DOHH2 (cell line): ENCODE measurements around the gene MAMDC2.

Experiments
- H3F3A ChIP-seq: fragments of 200-600 bp; sonication (generic), shearing (Covaris generic); 2 replicates; pipeline ENCODE4 v1.6.0; 2016; ENCODE audit warnings: antibody characterized with exemption, mild to moderate bottlenecking; ENCODE audit not compliant: control insufficient read depth, insufficient read depth
- H3K27ac ChIP-seq: fragments of 200-600 bp; sonication (generic); 2 replicates; pipeline ENCODE4 v1.5.1; 2014; ENCODE audit warnings: low read depth, mild to moderate bottlenecking, low read length, moderate library complexity
- H3K27me3 ChIP-seq: fragments of 200-600 bp; sonication (generic); 2 replicates; pipeline ENCODE4 v1.6.1; 2014; ENCODE audit warnings: mild to moderate bottlenecking, low read length, mixed read lengths; ENCODE audit not compliant: control insufficient read depth
- H3K36me3 ChIP-seq: fragments of 200-600 bp; sonication (generic); 2 replicates; pipeline ENCODE4 v1.6.1; 2014; ENCODE audit warnings: mild to moderate bottlenecking, low read length, moderate library complexity, mixed read lengths; ENCODE audit not compliant: control insufficient read depth
- H3K4me1 ChIP-seq: fragments of 200-600 bp; sonication (generic); 2 replicates; pipeline ENCODE4 v1.6.1; 2014; ENCODE audit warnings: mild to moderate bottlenecking, low read length, mixed read lengths; ENCODE audit not compliant: control insufficient read depth
- H3K4me2 ChIP-seq: fragments of 200-600 bp; sonication (generic); 2 replicates; pipeline ENCODE4 v1.6.0; 2014; ENCODE audit warnings: mild to moderate bottlenecking, low read length, moderate library complexity
- H3K4me3 ChIP-seq: fragments of 200-600 bp; sonication (generic); 2 replicates; pipeline ENCODE4 v1.5.1; 2014; ENCODE audit warnings: mild to moderate bottlenecking, low read length, mixed read lengths
- H3K79me2 ChIP-seq: fragments of 200-600 bp; sonication (generic); 2 replicates; pipeline ENCODE4 v1.6.1; 2014; ENCODE audit warnings: mild to moderate bottlenecking, low read length, mixed read lengths; ENCODE audit not compliant: control insufficient read depth
- H3K9me2 ChIP-seq: fragments of 200-600 bp; sonication (generic); replicated peaks from 2 replicates; pipeline ENCODE4 v1.6.1; 2014; ENCODE audit warnings: mild to moderate bottlenecking, low read length, mixed read lengths; ENCODE audit not compliant: control insufficient read depth
- H3K9me3 ChIP-seq: fragments of 200-600 bp; sonication (generic); 2 replicates; pipeline ENCODE4 v1.6.1; 2014; ENCODE audit warnings: antibody characterized with exemption, low read length, mixed read lengths; ENCODE audit not compliant: control insufficient read depth, insufficient read depth
- H4K20me1 ChIP-seq: fragments of 200-600 bp; sonication (generic); 2 replicates; pipeline ENCODE4 v1.6.0; 2014; ENCODE audit warnings: low read depth, mild to moderate bottlenecking, antibody characterized with exemption, low read length, moderate library complexity; ENCODE audit not compliant: control insufficient read depth, insufficient read depth
- EZH2phosphoT487 ChIP-seq: fragments of 200-600 bp; sonication (generic); IDR thresholded peaks from 2 replicates; pipeline ENCODE4 v1.6.1; 2017; ENCODE audit warnings: borderline replicate concordance, mild to moderate bottlenecking, antibody characterized with exemption, low read length, moderate library complexity, mixed read lengths
- TF ChIP-seq, protein P1 (sequence below): fragments of 200-600 bp; sonication (generic); IDR thresholded peaks from one replicate; pipeline ENCODE4 v1.5.1; 2014; ENCODE audit warnings: antibody characterized with exemption, mild to moderate bottlenecking, low read depth, low read length; ENCODE audit not compliant: poor library complexity, severe bottlenecking

MAMDC2 gene

DNA sequence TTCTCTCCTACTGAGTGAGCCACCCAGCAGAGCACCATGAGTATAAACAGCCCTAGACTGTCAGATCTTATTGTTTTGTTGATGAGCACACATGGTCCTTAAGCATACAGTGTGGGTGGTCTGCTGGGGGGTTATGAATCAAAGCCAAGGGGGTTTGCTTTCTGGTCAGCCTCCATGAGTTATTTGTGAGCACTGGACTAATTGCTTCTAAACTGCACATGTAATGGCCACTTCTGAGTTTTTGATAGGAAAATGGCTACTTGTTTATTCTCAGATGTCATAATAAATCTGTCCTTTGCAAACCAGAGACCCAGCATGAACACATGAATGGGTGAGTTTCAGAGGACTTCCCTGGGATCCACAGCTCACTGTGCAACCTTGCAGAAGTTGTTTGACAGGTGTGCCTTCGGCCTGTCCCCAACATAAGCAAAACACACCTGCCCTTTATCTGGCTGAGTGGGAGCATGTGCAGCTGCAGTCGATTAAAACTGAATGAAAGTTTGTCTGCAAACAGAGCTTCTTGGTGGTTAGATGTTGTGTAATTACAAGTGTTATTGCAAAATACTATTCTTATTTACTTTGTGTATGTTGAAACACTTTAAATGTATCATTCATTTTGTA, 35.9 kb downstream of the MAMDC2 start:
- Histone ChIP-seq H3K4me2 (no peak overlapping the region), H3K79me2 (no peaks in the 10 kb centered on the region), H3K27me3 (no peaks in the 10 kb centered on the region), H3K9me3 (no peaks in the 10 kb centered on the region), H3K9me2 (no peaks in the 10 kb centered on the region), H3K36me3 (no peaks in the 10 kb centered on the region), H3K27ac (no peak overlapping the region), H4K20me1 (no peaks in the 10 kb centered on the region), H3K4me3 (no peak overlapping the region), H3K4me1 (no peaks in the 10 kb centered on the region), H3F3A (no peaks in the 10 kb centered on the region)
- TF ChIP-seq, protein P1, sequence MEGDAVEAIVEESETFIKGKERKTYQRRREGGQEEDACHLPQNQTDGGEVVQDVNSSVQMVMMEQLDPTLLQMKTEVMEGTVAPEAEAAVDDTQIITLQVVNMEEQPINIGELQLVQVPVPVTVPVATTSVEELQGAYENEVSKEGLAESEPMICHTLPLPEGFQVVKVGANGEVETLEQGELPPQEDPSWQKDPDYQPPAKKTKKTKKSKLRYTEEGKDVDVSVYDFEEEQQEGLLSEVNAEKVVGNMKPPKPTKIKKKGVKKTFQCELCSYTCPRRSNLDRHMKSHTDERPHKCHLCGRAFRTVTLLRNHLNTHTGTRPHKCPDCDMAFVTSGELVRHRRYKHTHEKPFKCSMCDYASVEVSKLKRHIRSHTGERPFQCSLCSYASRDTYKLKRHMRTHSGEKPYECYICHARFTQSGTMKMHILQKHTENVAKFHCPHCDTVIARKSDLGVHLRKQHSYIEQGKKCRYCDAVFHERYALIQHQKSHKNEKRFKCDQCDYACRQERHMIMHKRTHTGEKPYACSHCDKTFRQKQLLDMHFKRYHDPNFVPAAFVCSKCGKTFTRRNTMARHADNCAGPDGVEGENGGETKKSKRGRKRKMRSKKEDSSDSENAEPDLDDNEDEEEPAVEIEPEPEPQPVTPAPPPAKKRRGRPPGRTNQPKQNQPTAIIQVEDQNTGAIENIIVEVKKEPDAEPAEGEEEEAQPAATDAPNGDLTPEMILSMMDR, result no peak
- no peak for TF ChIP-seq EZH2phosphoT487

DNA sequence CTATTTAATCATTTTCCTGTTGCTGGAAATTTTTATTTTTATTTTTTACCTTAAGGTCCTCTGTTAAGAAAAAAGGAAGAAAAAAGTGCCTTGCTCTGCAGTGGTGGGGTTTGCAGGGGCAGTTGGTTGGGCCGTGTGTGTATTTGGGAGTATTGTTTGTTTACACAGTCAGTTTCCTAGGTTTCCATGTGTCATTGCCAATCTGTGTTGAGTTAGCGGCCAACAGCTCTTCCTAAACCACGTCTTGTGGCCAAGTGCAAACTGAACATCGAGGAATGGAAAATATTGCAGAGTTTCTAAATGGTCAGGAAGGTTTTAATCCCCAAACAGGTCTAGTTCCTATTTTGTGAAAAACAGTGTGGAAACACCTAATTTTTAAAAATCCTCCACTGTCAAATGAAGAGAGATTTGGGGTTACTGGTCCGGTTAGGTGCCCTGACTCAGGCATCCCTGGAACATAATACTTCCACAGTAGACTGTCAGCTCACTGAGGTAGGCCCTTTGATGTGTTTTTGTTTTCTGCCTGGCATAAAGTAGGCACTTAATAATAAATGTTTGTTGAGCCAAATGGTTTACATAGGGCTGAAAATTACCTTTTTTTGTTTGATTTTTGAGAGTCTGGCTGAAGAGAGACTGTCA, 37.0 kb downstream of the MAMDC2 start:
- Histone ChIP-seq H3K4me1 (no peaks in the 10 kb centered on the region), H3K9me2 (no peaks in the 10 kb centered on the region), H3F3A (no peaks in the 10 kb centered on the region), H4K20me1 (no peaks in the 10 kb centered on the region), H3K4me3 (no peak overlapping the region), H3K9me3 (no peaks in the 10 kb centered on the region), H3K36me3 (no peaks in the 10 kb centered on the region), H3K4me2 (no peak overlapping the region), H3K27ac (no peak overlapping the region), H3K27me3 (no peaks in the 10 kb centered on the region), H3K79me2 (no peaks in the 10 kb centered on the region)
- TF ChIP-seq EZH2phosphoT487, result no peak
- TF ChIP-seq, protein P1, result no peak

DNA sequence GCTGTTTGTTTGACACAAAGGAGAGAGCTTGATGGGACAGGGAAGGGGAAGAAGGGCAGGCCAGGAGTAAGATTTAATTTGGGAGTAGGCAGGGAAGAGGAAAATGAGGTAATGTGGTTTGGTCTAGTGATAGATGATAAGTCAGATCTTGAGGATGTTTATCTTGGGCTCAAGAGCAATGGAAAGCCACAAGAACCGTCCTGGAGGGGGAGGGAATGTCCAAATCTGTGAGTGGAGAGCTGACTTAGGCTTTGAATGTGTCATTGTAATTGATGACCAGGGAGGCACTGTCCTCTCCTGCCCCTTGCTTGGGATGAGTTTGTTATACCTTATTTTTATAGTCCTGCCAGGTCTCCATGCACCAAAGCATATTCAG, 37.5 kb downstream of the MAMDC2 start:
- Histone ChIP-seq H3K9me3 (no peaks in the 10 kb centered on the region), H3K4me1 (no peaks in the 10 kb centered on the region), H3K4me3 (no peak overlapping the region), H4K20me1 (no peaks in the 10 kb centered on the region), H3K36me3 (no peaks in the 10 kb centered on the region), H3K4me2 (no peak overlapping the region), H3K27ac (no peak overlapping the region), H3K79me2 (no peaks in the 10 kb centered on the region), H3F3A (no peaks in the 10 kb centered on the region), H3K9me2 (no peaks in the 10 kb centered on the region), H3K27me3 (no peaks in the 10 kb centered on the region)
- TF ChIP-seq EZH2phosphoT487, result no peak
- TF ChIP-seq, protein P1, result no peak
